Tibial nerve (tissue), 3 donors: ENCODE results near the gene DUSP23.

Experiments used
- CTCF ChIP-seq, 5 experiments: fragments of 200-600 bp in 3 of 5; fragments of 450-650 bp in 2 of 5; sonication (generic) in 3 of 5; IDR thresholded peaks; one replicate each; pipeline ENCODE4 v1.5.1; 2016 to 2019; ENCODE audit warnings: antibody characterized with exemption in 5 of 5, mild to moderate bottlenecking in 3 of 5, moderate library complexity in 2 of 5
- POLR2A ChIP-seq, 2 donors: fragments of 450-650 bp; IDR thresholded peaks; one replicate each; pipeline ENCODE4 v1.6.1; 2017; ENCODE audit warnings: antibody characterized with exemption in 2 of 2, mild to moderate bottlenecking in 2 of 2, moderate library complexity in 2 of 2

- TF ChIP-seq POLR2A (IDR thresholded peaks at IDR 0.05) (no peak), CTCF (IDR thresholded peaks at IDR 0.05) (no peak)
These were observed 29.7 kb upstream of the DUSP23 start for GRCh38 chr1:159751031-159751430.
